ENCODE results near the gene CNIH1.
A peak's percentile ranks its signal among the peaks of the same experiment; 100 is the strongest.

Gene CNIH1

GRCh38 chr14:54440873-54441868 is at the start of gene CNIH1:
Gene CNIH1 (minus strand): TSS chr14:54441374. CDS start chr14:54441327, 47 bp downstream.
- peak; percentile 87 for DNase-seq (ENCODE audit: low read depth)

GRCh38 chr14:54490445-54491175 is 49.4 kb upstream of the CNIH1 start:
- no peak for DNase-seq (ENCODE audit: low read depth)

- DNase-seq (ENCODE audit: low read depth), result no peak
These were observed 48.7 kb upstream of the CNIH1 start for GRCh38 chr14:54489731-54490444.

- peak; percentile 31 for DNase-seq (ENCODE audit: low read depth)
These were observed 48.1 kb upstream of the CNIH1 start for GRCh38 chr14:54489318-54489683.

DNA sequence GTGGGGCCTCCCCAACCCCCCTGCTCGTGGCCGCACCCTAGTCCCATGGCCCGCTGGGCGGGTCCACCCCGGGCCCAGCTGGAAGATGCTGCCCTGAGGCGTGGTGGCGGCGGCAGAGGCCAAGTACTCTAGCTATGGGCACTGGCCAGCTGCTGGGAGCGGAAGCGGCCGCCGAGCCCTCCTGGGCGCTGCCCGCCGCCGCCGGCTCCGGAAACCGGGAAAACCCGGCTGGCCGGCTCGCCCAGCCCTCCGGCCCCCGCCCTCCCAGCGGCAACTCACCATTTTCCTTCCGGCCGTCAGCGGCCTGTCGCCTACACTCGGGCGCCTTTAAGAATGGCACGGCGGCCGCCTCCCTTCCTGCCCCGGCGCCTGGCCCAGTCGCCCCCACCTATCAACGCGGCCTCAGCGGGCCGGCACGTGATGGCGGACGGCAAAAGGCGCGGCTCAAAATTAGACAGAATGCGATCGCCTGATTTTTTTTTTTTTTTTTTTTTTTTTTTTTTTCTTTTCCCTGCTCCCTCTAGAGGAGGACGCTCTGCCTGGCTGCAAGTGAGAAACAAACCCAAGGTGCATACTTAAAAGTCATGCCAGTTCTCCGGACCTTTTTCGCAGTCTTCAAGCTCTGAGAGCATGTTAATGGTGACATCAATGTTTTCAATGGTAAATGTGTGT is 47.6 kb upstream of the CNIH1 start, which contains the start of gene GMFB:
Gene GMFB (minus strand): TSS at position 335 of the 672 bp plus-strand sequence. CDS start 53 bp downstream, at position 282.
- peak; percentile 88 for DNase-seq (ENCODE audit: low read depth)

DNA sequence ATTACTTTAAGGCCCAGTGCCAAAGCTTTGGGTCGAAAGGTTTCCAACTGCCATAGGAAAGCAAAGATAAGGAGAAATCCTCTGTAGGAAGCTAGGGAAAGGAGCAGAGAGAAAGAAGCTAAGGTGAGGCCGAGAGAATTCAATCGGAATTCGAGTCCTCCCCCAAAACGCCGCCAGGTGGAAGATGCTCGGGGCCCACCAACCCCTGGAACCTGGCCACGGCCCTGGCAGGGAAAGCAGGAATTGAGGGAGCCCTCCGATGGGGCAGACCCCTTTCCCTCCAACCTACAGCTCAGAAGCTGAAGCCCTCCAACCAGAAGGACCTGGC is 47.1 kb upstream of the CNIH1 start:
- no peak for DNase-seq (ENCODE audit: low read depth)

DNA sequence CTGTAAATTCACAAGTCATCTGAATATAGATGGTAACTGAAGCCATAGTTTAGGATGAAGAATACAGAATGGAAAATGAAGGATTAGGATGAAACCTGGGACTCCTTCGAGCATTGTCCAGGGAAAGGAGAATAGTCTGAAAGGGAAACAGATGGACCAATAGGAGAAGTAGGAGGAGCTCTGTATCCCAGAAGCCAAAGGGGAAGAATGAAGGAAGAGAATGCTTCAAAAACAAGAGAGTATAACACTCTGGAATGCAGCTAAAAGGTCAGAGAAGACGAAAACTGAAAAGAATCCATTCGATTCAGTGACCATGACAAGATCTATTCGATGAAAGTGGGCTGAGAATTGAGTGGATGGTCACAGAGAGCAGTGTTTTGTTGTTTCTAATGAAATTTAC is 46.6 kb upstream of the CNIH1 start:
- peak; percentile 48 for DNase-seq (ENCODE audit: low read depth)

DNA sequence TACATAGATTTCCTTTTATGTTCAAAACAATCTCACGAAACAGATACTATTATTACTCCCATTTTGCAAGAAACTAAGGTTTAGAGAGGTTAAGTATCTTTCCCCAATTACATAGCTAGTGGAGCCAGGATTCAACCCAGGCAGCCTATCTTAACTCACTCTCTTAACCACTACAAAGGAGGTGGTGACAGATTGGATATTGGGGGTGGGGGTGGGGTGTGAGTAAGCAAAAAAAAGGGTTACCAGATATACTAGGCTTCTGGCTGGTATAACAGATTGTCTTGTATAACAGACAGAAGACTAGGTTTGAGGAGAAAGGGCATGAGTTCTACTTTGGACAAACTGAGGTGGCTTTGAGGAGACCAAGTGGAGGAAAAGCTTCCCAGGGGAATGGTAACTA is 45.5 kb upstream of the CNIH1 start:
- no peak for DNase-seq (ENCODE audit: low read depth)

- no peak for DNase-seq (ENCODE audit: low read depth)
These were observed 42.7 kb upstream of the CNIH1 start for GRCh38 chr14:54483846-54484245.

GRCh38 chr14:54483073-54483745 is 42.0 kb upstream of the CNIH1 start:
- no peak for DNase-seq (ENCODE audit: low read depth)

GRCh38 chr14:54481695-54482094 is 40.5 kb upstream of the CNIH1 start:
- DNase-seq (ENCODE audit: low read depth), result no peak

DNA sequence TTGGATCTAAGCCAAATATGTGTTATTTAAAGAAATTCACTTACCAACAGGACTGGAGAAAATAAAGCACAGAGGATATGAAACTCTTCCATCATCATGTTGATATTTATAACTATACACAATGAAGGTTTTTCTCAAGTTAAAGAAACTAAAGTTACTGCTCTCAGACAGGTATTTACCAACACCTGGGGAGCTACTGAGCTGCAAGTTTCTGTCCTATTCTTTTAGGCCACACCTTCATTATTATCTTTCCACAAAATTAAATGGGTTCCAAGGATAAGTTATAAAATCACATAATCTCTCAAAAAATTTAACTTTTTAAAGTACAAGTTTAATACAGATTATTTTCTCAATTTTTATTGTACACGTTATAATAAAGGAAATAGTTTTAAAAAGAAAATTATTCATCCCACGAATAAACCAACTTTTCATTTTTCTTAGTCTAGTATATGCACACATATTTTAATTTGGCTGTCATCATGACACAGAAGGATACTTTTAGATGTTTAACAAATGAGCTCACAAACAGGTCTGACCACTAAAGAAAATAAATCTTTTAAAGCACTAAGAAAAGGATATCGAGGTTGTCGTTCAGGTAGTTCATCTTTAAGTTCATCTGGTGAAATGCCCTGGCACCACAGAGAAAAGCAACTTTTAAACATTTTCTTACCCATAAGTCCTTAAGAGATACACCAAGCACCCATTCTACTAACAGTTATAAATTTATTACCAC is 39.8 kb upstream of the CNIH1 start:
- DNase-seq (ENCODE audit: low read depth), result no peak

- peak; percentile 72 for DNase-seq (ENCODE audit: low read depth)
These were observed 37.6 kb upstream of the CNIH1 start for GRCh38 chr14:54478636-54479215.

DNA sequence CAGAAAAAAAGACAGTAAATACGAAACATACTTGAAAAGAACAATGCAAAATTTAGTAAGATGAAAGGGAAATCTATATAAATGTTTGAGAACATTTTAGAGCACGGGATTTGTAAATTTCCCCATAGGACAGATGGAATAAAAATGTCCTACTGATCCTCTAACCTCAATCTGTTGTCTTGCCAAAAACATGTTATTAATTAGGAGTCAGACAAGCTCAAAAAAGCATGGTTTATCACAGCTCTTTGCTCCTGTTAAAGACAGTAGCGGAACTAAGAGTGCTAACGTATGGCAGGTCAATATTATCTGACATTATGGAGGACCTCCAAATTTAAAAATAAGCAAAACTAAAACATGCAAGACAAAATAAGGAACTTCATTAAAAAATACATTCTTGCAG is 34.7 kb upstream of the CNIH1 start:
- no peak for DNase-seq (ENCODE audit: low read depth)

- peak; percentile 49 for DNase-seq (ENCODE audit: low read depth)
These were observed 34.2 kb upstream of the CNIH1 start for GRCh38 chr14:54475187-54475899.

- DNase-seq (ENCODE audit: low read depth), result no peak
These were observed 33.1 kb upstream of the CNIH1 start for GRCh38 chr14:54474232-54474793.

DNA sequence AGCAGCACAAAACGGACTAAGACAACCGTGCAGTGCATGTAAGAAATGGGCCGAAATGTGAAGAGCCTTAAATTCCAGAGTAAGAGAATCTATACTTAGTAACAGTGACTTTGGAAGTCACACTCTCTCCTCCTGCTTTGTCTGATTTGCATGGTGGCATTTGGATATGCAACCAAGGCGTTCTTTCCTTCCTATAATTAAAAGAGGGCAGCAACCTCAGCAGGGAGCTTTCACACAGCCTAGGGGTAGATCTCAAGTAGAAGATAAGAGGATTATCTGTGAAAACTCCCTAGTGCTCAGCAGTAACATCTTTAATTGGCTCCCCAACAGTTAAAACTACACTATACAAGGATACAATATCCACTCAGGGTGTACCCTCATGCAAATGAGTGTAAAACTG is 31.1 kb upstream of the CNIH1 start:
- DNase-seq (ENCODE audit: low read depth), result no peak

DNA sequence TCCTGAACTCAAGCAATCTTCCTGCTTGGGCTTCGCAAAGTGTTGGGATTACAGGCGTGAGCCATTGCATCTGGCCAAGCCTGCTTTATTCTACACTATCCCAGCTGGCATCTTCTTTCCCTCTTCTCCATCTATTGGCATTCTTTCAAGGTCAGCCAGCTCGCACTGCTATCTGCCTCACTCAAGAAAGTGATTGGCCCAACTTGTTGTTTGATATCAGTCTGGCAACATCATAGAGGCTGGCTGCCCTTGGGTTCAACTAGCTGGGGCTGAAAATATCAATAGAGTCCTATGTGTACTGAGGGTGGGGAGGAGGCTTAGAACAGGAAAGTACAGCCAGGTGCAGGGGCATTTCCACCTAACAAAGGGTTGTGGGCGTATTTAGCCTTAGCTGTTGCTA is 30.5 kb upstream of the CNIH1 start:
- DNase-seq (ENCODE audit: low read depth), result no peak

- DNase-seq (ENCODE audit: low read depth), result no peak
These were observed 29.5 kb upstream of the CNIH1 start for GRCh38 chr14:54470701-54471100.

All from amniotic epithelial cell (primary cell).